ENCODE measurements around the gene PRSS16.
"Not testable (repeated sequence)": the region's sequence is repeated elsewhere in the genome, so short reads cannot be mapped to it uniquely, and the experiment has no call there.

The PRSS16 gene

GRCh38 chr6:27247133-27247836, at the start of gene PRSS16:
Gene PRSS16 (plus strand): TSS chr6:27247701. CDS start chr6:27247738, 37 bp downstream.
- DNase-seq (ENCODE audit: low spot score): no peak

- DNase-seq (ENCODE audit: low spot score): peak; percentile 9
Observed at GRCh38 chr6:27205375-27206278, 41.9 kb upstream of the PRSS16 start.

GRCh38 chr6:27206806-27207205, 40.7 kb upstream of the PRSS16 start:
- no peak for DNase-seq (ENCODE audit: low spot score)

- DNase-seq (ENCODE audit: low spot score): no peak
Observed at GRCh38 chr6:27208042-27208441, 39.5 kb upstream of the PRSS16 start.

- DNase-seq (ENCODE audit: low spot score): no peak
Observed at GRCh38 chr6:27209196-27209595, 38.3 kb upstream of the PRSS16 start.

GRCh38 chr6:27209659-27210269, 37.7 kb upstream of the PRSS16 start:
- DNase-seq (ENCODE audit: low spot score): peak; percentile 4

- DNase-seq (ENCODE audit: low spot score): not testable (repeated sequence)
Observed at GRCh38 chr6:27213091-27213517, 34.4 kb upstream of the PRSS16 start.

- DNase-seq (ENCODE audit: low spot score): peak; percentile 43
Observed at GRCh38 chr6:27213544-27214125, 33.9 kb upstream of the PRSS16 start.

- DNase-seq (ENCODE audit: low spot score): no peak
Observed at GRCh38 chr6:27214126-27214601, 33.3 kb upstream of the PRSS16 start.

- DNase-seq (ENCODE audit: low spot score): no peak
Observed at GRCh38 chr6:27216874-27217273, 30.6 kb upstream of the PRSS16 start.

GRCh38 chr6:27222971-27223370, 24.5 kb upstream of the PRSS16 start:
- DNase-seq (ENCODE audit: low spot score): not testable (repeated sequence)

- DNase-seq (ENCODE audit: low spot score): no peak
Observed at GRCh38 chr6:27224729-27225128, 22.8 kb upstream of the PRSS16 start.

GRCh38 chr6:27228963-27229477, 18.5 kb upstream of the PRSS16 start:
- DNase-seq (ENCODE audit: low spot score): no peak

GRCh38 chr6:27230758-27231111, 16.8 kb upstream of the PRSS16 start:
- no peak for DNase-seq (ENCODE audit: low spot score)

GRCh38 chr6:27234576-27234975, 12.9 kb upstream of the PRSS16 start:
- DNase-seq (ENCODE audit: low spot score): no peak

- DNase-seq (ENCODE audit: low spot score): peak; percentile 86
Observed at GRCh38 chr6:27237089-27237803, 10.3 kb upstream of the PRSS16 start.

GRCh38 chr6:27238010-27238983, 9.2 kb upstream of the PRSS16 start:
- peak; percentile 29 for DNase-seq (ENCODE audit: low spot score)

GRCh38 chr6:27239258-27239657, 8.2 kb upstream of the PRSS16 start:
- DNase-seq (ENCODE audit: low spot score): no peak

- no peak for DNase-seq (ENCODE audit: low spot score)
Observed at GRCh38 chr6:27241443-27241842, 6.1 kb upstream of the PRSS16 start.

All from kidney tubule cell (primary cell).